PC-3 (cell line): Measurements from ENCODE around the gene EZR. TPM values are rescaled to one million over a fixed set of nuclear protein-coding genes. Genes with fewer than 3 reads are reported as not detected.

Experiments
- ATAC-seq: fragments of 200-7000 bp; cut with Tn5 transposase; 2 replicates; pipeline ENCODE4 v1.9.1; 2020; ENCODE audit warnings: mild to moderate bottlenecking, moderate library complexity
- BruUV-seq: library from RNA; stranded (reverse); fragments of 400-500 nt; replicated peaks from 2 replicates; lab custom pipeline; 2021; lab: Mats Ljungman, UMichigan
- CTCF ChIA-PET: fragments of 300-600 bp; sonication (Branson Sonifier 250); formaldehyde crosslinking; loops from one replicate; lab custom pipeline; 2022; ENCODE audit warnings: antibody characterized with exemption; lab: Charles Lee
- POLR2A ChIA-PET: fragments of 300-600 bp; sonication (Branson Sonifier 250); formaldehyde crosslinking; loops from one replicate; lab custom pipeline; 2022; ENCODE audit warnings: antibody characterized with exemption; ENCODE audit not compliant: unreplicated experiment; lab: Charles Lee
- DNase-seq: peaks from one replicate; pipeline ENCODE4 v3.0.0-alpha.2; 2015
- H2AFZ ChIP-seq: fragments of 300-600 bp; sonication (generic); 2 replicates; pipeline ENCODE4 v1.6.0; 2016; ENCODE audit warnings: antibody characterized with exemption, low read length
- H3F3A ChIP-seq: fragments of 300-600 bp; sonication (generic); one replicate; pipeline ENCODE4 v1.6.0; 2017; ENCODE audit warnings: antibody characterized with exemption, low read length, control low read depth, mild to moderate bottlenecking; ENCODE audit not compliant: unreplicated experiment
- H3K27ac ChIP-seq: fragments of 300-600 bp; sonication (generic); 2 replicates; pipeline ENCODE4 v1.5.1; 2016; ENCODE audit warnings: mild to moderate bottlenecking, low read length
- H3K27me3 ChIP-seq: fragments of 300-600 bp; sonication (generic); 2 replicates; pipeline ENCODE4 v1.6.1; 2016; ENCODE audit warnings: low read length, mixed read lengths
- H3K36me3 ChIP-seq: fragments of 300-600 bp; sonication (generic); 2 replicates; pipeline ENCODE4 v1.6.1; 2016; ENCODE audit warnings: low read depth, mixed run types, low read length, mixed read lengths
- H3K4me1 ChIP-seq: fragments of 300-600 bp; sonication (generic); 2 replicates; pipeline ENCODE4 v1.5.1; 2016; ENCODE audit warnings: low read length; ENCODE audit not compliant: insufficient read depth
- H3K4me2 ChIP-seq: fragments of 300-600 bp; sonication (generic); 2 replicates; pipeline ENCODE4 v1.6.0; 2016; ENCODE audit warnings: low read length
- H3K4me3 ChIP-seq: fragments of 300-600 bp; sonication (generic); 2 replicates; pipeline ENCODE4 v1.5.1; 2016; ENCODE audit warnings: mild to moderate bottlenecking, low read length, mixed read lengths
- H3K79me2 ChIP-seq: fragments of 300-600 bp; sonication (generic); 2 replicates; pipeline ENCODE4 v1.6.1; 2017; ENCODE audit warnings: low read length, mixed read lengths
- H3K9ac ChIP-seq: fragments of 300-600 bp; sonication (generic); 2 replicates; pipeline ENCODE4 v1.6.0; 2016; ENCODE audit warnings: mild to moderate bottlenecking, low read length
- H3K9me2 ChIP-seq: fragments of 300-600 bp; sonication (generic); replicated peaks from 2 replicates; pipeline ENCODE4 v1.6.1; 2016; ENCODE audit warnings: mixed run types, low read length, mixed read lengths
- H3K9me3 ChIP-seq: fragments of 300-600 bp; sonication (generic); 2 replicates; pipeline ENCODE4 v1.6.1; 2016; ENCODE audit warnings: low read length, mixed read lengths
- H4K20me1 ChIP-seq: fragments of 300-600 bp; sonication (generic); 2 replicates; pipeline ENCODE4 v1.6.1; 2016; ENCODE audit warnings: low read length, mixed read lengths
- CTCF ChIP-seq: fragments of 300-600 bp; sonication (generic); conservative IDR thresholded peaks from 2 replicates; pipeline ENCODE4 v1.5.1; 2017; ENCODE audit warnings: antibody characterized with exemption, low read depth, mild to moderate bottlenecking, low read length
- EZH2 ChIP-seq: fragments of 300-600 bp; sonication (generic); IDR thresholded peaks from one replicate; pipeline ENCODE4 v1.6.1; 2017; ENCODE audit warnings: antibody characterized with exemption, mild to moderate bottlenecking, low read length; ENCODE audit not compliant: unreplicated experiment
- EZH2phosphoT487 ChIP-seq: fragments of 300-600 bp; sonication (generic); IDR thresholded peaks from 2 replicates; pipeline ENCODE4 v1.6.1; 2018; ENCODE audit warnings: mild to moderate bottlenecking, antibody characterized with exemption, low read length, borderline replicate concordance
- intact Hi-C: fragments of 100-400 bp; cut with micrococcal nuclease; formaldehyde crosslinking; loops from 2 replicates; pipeline ENCODE4 v1.9.0; 2023
- total RNA-seq: library from RNA; depleted of rRNA; stranded (reverse); fragments of >200 nt; gene quantifications from 2 replicates; pipeline ENCODE4 v1.2.3, GENCODE V29; 2014

Gene EZR
- total RNA-seq, 1 experiment from 2014 or later, result 182 TPM

DNA sequence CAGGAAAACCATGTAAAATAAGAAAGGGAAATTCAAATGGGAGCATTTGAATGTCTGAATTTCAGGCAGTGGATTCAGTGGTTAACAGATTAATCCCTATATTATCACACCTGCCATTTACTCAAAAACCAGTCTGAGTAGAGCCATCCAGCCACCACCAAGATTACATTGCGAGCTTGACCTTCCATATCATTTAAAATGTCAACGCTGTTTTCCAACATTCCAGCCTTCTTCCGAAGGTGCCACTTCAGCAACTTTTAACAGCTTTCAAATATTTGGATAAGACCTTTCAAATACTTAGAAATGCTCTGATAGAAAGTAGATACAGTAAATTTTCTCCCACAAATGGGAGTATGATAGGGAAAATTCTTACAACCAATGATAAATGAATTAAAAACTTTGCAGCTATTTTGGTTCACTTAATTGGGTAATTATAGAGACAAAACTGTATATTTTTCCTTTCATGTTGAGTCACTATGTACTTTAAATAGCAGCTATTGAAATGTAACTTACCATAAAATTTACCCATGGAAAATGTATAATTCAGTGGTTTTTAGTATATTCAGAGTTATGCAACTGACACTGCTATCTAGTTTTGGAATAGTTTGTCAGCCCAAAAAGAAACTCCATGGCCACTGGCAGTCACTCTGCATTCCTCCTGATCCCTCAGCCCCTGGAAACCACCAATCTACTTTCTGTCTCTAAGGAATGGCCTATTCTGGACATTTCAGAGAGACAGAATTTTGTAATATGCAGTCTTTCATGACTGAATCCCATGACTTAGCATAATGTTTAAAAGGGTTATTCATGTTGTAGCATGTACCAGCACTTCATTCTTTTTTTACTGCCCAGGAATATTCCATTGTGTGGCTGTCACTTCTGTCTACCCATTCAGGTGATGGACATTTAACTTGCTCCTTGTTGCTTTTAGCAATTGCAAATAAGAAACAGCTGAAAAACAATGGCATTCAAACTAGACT lies 21.5 kb downstream of the EZR start:
- H3K9me3 ChIP-seq, result no peaks in the 10 kb centered on the region
- peaks cover 36% of the 10 kb centered on the region for H3K4me1 ChIP-seq
- DNase-seq (no peak), ATAC-seq (no peak)
- no peaks in the 10 kb centered on the region for H3F3A ChIP-seq
- peaks cover 100% of the 10 kb centered on the region for H3K79me2 ChIP-seq
- POLR2A ChIA-PET, result no interaction called here
- H3K9ac ChIP-seq, result no peak overlapping the region
- peaks cover 38% of the 10 kb centered on the region for H3K36me3 ChIP-seq
- intact Hi-C loops, result loop anchor here (2.0 to 10.0 kb wide), 2 partner anchors 93 to 175 kb away; no protein-coding TSS in a partner anchor
- no peak overlapping the region for H2AFZ ChIP-seq
- H4K20me1 ChIP-seq, result peaks cover 96% of the 10 kb centered on the region
- no peaks in the 10 kb centered on the region for H3K9me2 ChIP-seq
- no TSS peak for BruUV-seq
- H3K27me3 ChIP-seq, result no peaks in the 10 kb centered on the region
- CTCF ChIA-PET, result no interaction called here
- TF ChIP-seq EZH2phosphoT487, result no peak
- TF ChIP-seq CTCF, result no peak
- no peak for TF ChIP-seq EZH2
- H3K27ac ChIP-seq, result no peak overlapping the region
- H3K4me3 ChIP-seq, result no peak overlapping the region
- no peak overlapping the region for H3K4me2 ChIP-seq

DNA sequence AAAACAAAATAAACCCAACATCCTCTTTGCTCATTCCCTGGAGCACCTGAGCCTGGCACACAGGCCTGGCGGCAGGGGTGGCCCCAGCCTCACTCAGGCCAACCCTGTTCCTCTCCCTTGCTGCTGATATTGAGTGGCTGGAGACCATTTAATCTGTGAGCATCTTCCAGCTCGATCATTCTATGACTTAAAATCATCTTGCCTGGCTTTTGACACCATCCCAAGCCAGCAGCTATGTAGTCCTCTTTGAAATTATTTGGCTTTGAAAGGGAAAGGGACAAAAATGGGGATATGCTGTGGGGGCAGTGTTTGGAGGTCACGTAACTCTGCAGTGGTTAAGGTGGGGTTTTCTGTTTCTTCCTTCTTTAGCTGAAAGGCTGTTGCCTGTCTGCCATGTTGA lies 22.8 kb downstream of the EZR start:
- no peaks in the 10 kb centered on the region for H3K9me3 ChIP-seq
- H3K79me2 ChIP-seq, result peaks cover 100% of the 10 kb centered on the region
- no peak overlapping the region for H3K4me3 ChIP-seq
- TF ChIP-seq EZH2 (no peak), EZH2phosphoT487 (no peak), CTCF (no peak)
- intact Hi-C loops, result loop anchor here (10.0 kb wide), 1 partner anchor 92 kb away; no protein-coding TSS in a partner anchor
- no peak for ATAC-seq
- POLR2A ChIA-PET, result no interaction called here
- H3K27ac ChIP-seq, result no peak overlapping the region
- peaks cover 93% of the 10 kb centered on the region for H4K20me1 ChIP-seq
- H3K9me2 ChIP-seq, result no peaks in the 10 kb centered on the region
- H2AFZ ChIP-seq, result no peak overlapping the region
- BruUV-seq, result no TSS peak
- CTCF ChIA-PET, result no interaction called here
- no peaks in the 10 kb centered on the region for H3K27me3 ChIP-seq
- H3F3A ChIP-seq, result no peaks in the 10 kb centered on the region
- no peak overlapping the region for H3K9ac ChIP-seq
- no peak for DNase-seq
- peaks cover 26% of the 10 kb centered on the region for H3K4me1 ChIP-seq
- H3K36me3 ChIP-seq, result peaks cover 29% of the 10 kb centered on the region
- no peak overlapping the region for H3K4me2 ChIP-seq
